ENCODE measurements around the gene C1QTNF6. TPM values are rescaled to one million over a fixed set of nuclear protein-coding genes. Genes with fewer than 3 reads are reported as not detected.

C1QTNF6 gene
- total and polyA plus RNA-seq, 2 donors (not counting 3 experiments of a cell fraction or from before 2014, with no cell fraction given), result 20.2 to 27.6 TPM

DNA sequence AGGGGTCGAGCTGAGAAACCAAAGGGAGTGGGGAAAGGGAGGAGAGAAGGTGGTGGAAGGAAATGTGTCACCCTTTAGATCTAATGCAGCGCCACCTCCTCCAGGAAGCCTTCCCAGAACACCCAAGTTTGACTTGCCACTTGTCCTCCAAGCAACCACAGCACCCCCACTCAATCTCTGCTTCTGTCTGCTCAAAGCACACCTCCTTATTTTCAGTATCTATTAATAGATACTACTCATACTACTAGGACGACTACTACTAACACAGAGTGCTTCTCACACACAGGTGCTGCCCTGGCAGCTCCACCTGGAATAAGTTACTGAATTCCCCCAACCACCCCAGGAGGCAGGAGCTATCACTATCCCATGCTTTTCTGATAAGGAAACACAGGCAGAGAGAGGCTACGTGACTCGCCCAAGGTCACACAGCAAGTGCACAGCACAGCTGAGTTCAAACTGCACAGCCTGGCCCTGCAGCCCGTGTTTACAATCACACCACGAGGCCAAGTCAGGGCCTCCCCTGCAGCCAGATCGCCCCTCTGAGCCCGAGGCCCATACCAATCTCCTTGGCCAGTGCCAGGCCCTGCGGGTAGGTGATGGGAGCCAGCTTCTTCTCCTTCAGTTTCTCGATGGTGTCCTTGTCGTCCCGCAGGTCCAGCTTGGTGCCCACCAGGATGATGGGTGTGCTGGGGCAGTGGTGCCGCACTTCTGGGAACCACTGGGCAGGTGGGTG is 42.8 kb upstream of the C1QTNF6 start:
- no peak for FAIRE-seq

More for the DNA sequence above, 42.8 kb upstream of the C1QTNF6 start:
- Histone ChIP-seq H3K79me2 (ENCODE audit: control insufficient read depth, insufficient read depth, low read length) (peaks cover 2% of the 10 kb centered on the region), H3K27ac (ENCODE audit: insufficient read depth, low read depth, low read length) (no peak overlapping the region), H2AFZ (ENCODE audit: low read depth, low read length) (no peak overlapping the region), H3K4me3 (replicated peaks in 1 of 3; ENCODE audit: insufficient read depth in 1 of 3, low read depth in 1 of 3, low read length in 3 of 3) (no peak overlapping the region), H3K9me3 (replicated peaks; ENCODE audit: control insufficient read depth, insufficient read depth, low read length) (no peaks in the 10 kb centered on the region), H3K4me1 (ENCODE audit: control insufficient read depth, extremely low read depth, insufficient read depth, low read length) (peaks cover 27% of the 10 kb centered on the region), H3K9me1 (replicated peaks; ENCODE audit: control insufficient read depth, extremely low read depth, insufficient read depth, low read length) (no peaks in the 10 kb centered on the region), H3K4me2 (ENCODE audit: insufficient read depth, low read length) (no peak overlapping the region), H3K36me3 (ENCODE audit: control insufficient read depth in 2 of 2, extremely low read depth in 1 of 2, insufficient read depth in 2 of 2, low read length in 2 of 2) (peaks cover under 1 to 3% of the 10 kb centered on the region in 2 experiments), H3K27me3 (ENCODE audit: control insufficient read depth in 2 of 2, insufficient read depth in 2 of 2, low read length in 2 of 2) (no peaks in the 10 kb centered on the region), H3K9ac (replicated peaks; ENCODE audit: extremely low read depth, insufficient read depth, low read length) (no peak overlapping the region), H4K20me1 (replicated peaks; ENCODE audit: control insufficient read depth, extremely low read depth, insufficient read depth, low read length) (no peaks in the 10 kb centered on the region)
- CTCF ChIA-PET, result interaction anchor here (2.9 to 4.7 kb wide), 2 partner anchors 12 to 29 kb away, joined by 10 to 45 read pairs; no protein-coding TSS in a partner anchor
- no peak for DNase-seq (ENCODE audit: low read depth, low spot score)
- dilution Hi-C loops (cut with MboI; ENCODE audit: extremely low pct_ligation_motif_present, low sequenced_read_pairs) (no loop called here), intact Hi-C loops (cut with micrococcal nuclease) (no loop called here)
- TF ChIP-seq MYC (IDR thresholded peaks at IDR 0.05; ENCODE audit: low read depth, low read length) (no peak), POLR2A (IDR thresholded peaks at IDR 0.05; ENCODE audit: low read depth, low read length) (no peak), POLR2AphosphoS5 (IDR thresholded peaks at IDR 0.05; ENCODE audit: insufficient read depth, low read depth, low read length) (no peak), FOS (IDR thresholded peaks at IDR 0.05; ENCODE audit: borderline replicate concordance, insufficient read depth, low read length) (no peak), GATA2 (IDR thresholded peaks at IDR 0.05; ENCODE audit: insufficient read depth, insufficient read length, low read depth, low read length) (no peak), EZH2 (IDR thresholded peaks at IDR 0.05; ENCODE audit: borderline replicate concordance, low read depth, low read length, severe bottlenecking) (no peak), JUN (IDR thresholded peaks at IDR 0.05; ENCODE audit: borderline replicate concordance, insufficient read depth, insufficient read length, low read depth) (no peak)
- TF ChIP-seq, protein P1, sequence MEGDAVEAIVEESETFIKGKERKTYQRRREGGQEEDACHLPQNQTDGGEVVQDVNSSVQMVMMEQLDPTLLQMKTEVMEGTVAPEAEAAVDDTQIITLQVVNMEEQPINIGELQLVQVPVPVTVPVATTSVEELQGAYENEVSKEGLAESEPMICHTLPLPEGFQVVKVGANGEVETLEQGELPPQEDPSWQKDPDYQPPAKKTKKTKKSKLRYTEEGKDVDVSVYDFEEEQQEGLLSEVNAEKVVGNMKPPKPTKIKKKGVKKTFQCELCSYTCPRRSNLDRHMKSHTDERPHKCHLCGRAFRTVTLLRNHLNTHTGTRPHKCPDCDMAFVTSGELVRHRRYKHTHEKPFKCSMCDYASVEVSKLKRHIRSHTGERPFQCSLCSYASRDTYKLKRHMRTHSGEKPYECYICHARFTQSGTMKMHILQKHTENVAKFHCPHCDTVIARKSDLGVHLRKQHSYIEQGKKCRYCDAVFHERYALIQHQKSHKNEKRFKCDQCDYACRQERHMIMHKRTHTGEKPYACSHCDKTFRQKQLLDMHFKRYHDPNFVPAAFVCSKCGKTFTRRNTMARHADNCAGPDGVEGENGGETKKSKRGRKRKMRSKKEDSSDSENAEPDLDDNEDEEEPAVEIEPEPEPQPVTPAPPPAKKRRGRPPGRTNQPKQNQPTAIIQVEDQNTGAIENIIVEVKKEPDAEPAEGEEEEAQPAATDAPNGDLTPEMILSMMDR (IDR thresholded peaks at IDR 0.05; ENCODE audit: extremely low read depth in 1 of 2, insufficient read depth in 1 of 2, low read depth in 1 of 2, low read length in 2 of 2), result no peak
- TF ChIP-seq, protein P2, sequence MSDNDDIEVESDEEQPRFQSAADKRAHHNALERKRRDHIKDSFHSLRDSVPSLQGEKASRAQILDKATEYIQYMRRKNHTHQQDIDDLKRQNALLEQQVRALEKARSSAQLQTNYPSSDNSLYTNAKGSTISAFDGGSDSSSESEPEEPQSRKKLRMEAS (IDR thresholded peaks at IDR 0.05; ENCODE audit: insufficient read depth, insufficient read length), result no peak
- POLR2A ChIA-PET, result no interaction called here
- BruUV-seq (replicated peaks), result no TSS peak

All from endothelial cell of umbilical vein (primary cell).